Subcutaneous abdominal adipose tissue (tissue), 5 donors: ENCODE results near the gene BCL2.

Source experiments
- H3K27ac ChIP-seq: one replicate; pipeline ENCODE4 v1.7.0; 2013; ENCODE audit warnings: low read depth, mild to moderate bottlenecking, inconsistent platforms, low read length, moderate library complexity
- H3K27me3 ChIP-seq, 5 donors: one replicate each; pipeline ENCODE4 v1.7.0; 2013; ENCODE audit warnings: low read length in 5 of 5, inconsistent platforms in 1 of 5; ENCODE audit not compliant: control insufficient read depth in 5 of 5, insufficient read depth in 4 of 5
- H3K36me3 ChIP-seq, 5 donors: one replicate each; pipeline ENCODE4 v1.7.0; 2013; ENCODE audit warnings: low read length in 5 of 5; ENCODE audit not compliant: control insufficient read depth in 5 of 5, insufficient read depth in 5 of 5
- H3K4me1 ChIP-seq, 5 donors: one replicate each; pipeline ENCODE4 v1.7.0; 2013; ENCODE audit warnings: low read length in 5 of 5, mild to moderate bottlenecking in 3 of 5, moderate library complexity in 1 of 5; ENCODE audit not compliant: control insufficient read depth in 5 of 5, insufficient read depth in 5 of 5
- H3K4me3 ChIP-seq, 5 donors: one replicate each; pipeline ENCODE4 v1.7.0; 2013; ENCODE audit warnings: low read length in 5 of 5, low read depth in 1 of 5
- H3K9ac ChIP-seq, 5 donors: one replicate each; pipeline ENCODE4 v1.7.0; 2013; ENCODE audit warnings: low read length in 5 of 5, mild to moderate bottlenecking in 4 of 5, moderate library complexity in 3 of 5
- H3K9me3 ChIP-seq, 5 donors: one replicate each; pipeline ENCODE4 v1.7.0; 2013; ENCODE audit warnings: low read length in 5 of 5; ENCODE audit not compliant: control insufficient read depth in 5 of 5
- donor health status: healthy.
- donor health status: healthy.
- donor health status: healthy.
- donor health status: healthy.
- donor health status: healthy.

BCL2 gene

DNA sequence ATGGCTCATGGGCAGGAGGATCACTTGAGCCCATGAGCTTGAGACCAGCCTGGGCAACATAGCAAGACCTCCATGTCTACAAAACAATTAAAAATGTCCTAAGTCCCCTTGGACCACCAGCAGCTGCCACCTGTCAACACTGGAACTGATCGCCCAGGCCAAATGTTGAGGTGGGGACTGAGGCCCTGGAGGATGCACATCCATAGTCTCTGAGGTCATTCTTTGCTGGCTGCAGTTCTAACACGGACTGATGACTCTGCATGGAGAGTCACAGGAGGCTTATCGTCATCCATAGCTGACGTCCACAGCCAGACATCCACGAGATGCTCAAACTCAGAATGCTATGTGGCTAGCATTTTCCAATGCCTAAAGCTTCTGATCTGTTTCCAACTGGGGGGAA, 151.3 kb downstream of the BCL2 start:
- H3K9me3 ChIP-seq: no peaks in the 10 kb centered on the region
- no peaks in the 10 kb centered on the region for H3K4me1 ChIP-seq
- peak overlapping the region; percentile 54 for H3K27ac ChIP-seq
- no peaks in the 10 kb centered on the region for H3K27me3 ChIP-seq
- peaks cover 0 to 3% (median 0%) of the 10 kb centered on the region in 5 donors for H3K36me3 ChIP-seq
- no peak overlapping the region for H3K4me3 ChIP-seq
- no peak overlapping the region for H3K9ac ChIP-seq

DNA sequence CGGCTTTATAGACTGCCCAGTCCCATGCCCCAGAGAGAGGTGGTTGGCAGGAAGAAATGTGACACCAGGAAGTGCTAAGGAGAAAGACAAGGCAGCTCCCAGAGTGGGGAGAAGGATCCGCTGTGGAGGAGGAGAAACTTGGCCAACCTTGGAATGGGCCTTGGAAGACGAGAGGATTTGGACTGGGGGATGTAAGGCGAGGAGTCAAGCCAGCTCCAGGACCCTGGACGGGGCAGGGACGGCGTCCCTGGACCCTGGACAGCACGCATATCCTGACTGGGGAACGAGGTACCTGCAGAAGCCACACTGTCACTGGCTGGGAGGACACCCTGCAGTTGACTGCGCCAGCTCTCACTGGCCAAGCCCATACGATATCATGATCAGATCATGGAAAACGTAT, 153.4 kb downstream of the BCL2 start:
- Histone ChIP-seq H3K27ac (no peak overlapping the region), H3K9me3 (no peaks in the 10 kb centered on the region), H3K4me3 (no peak overlapping the region), H3K36me3 (no peaks in the 10 kb centered on the region), H3K27me3 (no peaks in the 10 kb centered on the region), H3K9ac (no peak overlapping the region), H3K4me1 (peaks cover 3 to 17% (median 15%) of the 10 kb centered on the region in 5 donors)

DNA sequence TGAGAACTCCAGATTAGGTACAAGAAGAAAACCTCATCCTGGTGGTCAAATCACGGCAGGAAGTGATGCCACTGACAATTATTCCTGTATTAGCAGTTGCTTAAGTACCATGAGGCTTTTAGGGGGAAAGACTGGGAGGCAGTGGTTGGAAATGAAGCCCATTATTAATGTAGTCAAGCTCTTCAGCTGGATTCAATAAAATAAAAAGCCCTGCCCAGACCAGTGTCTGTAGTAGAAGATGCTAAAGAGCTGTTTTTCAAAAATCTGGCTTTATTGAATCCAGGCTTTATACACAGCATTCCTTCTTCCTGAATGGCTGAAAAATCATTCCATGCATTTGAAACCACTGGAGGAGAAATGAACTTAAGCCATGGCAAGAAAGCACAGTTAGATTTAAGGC, 155.2 kb downstream of the BCL2 start:
- Histone ChIP-seq H3K4me3 (no peak overlapping the region), H3K27me3 (no peaks in the 10 kb centered on the region), H3K27ac (no peak overlapping the region), H3K36me3 (no peaks in the 10 kb centered on the region), H3K4me1 (peaks cover 3 to 24% (median 19%) of the 10 kb centered on the region in 5 donors), H3K9ac (no peak overlapping the region), H3K9me3 (no peaks in the 10 kb centered on the region)

DNA sequence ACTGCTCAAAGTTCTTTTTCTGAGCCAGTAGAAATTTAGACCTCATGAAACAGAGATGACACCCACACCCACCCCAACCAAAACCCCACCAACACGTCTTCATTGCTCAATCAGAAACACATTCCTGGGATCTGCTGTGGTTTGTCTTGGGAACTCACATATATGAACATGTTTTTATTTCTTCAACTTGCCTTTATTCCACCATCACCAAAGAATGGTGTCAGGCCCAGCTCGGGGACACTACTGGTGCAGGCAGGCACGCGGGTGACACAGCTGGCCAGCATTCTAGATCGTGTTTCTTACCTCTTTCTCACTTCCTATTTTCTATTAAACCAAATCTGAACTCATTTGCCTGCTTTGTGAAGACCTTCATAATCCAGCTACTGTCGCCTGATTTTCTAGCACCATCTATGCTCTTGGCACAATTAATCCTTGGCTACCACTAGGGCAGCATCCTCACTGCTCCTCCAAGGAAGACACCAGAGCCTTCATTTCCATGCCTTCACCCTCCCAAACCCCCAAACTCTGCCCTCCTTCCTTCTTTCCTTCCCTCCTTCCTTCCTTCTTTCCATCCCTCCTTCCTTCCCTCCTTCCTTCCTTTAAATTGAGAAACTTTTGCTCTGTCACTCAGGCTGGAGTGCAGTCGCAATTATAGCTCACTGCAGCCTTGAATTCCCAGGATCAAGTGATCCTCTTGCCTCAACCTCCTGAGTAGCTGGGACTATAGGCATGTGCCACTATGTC, 157.1 kb downstream of the BCL2 start:
- Histone ChIP-seq H3K9me3 (no peaks in the 10 kb centered on the region), H3K36me3 (no peaks in the 10 kb centered on the region), H3K27ac (peak overlapping the region; percentile 79), H3K4me1 (peaks cover 3 to 24% (median 19%) of the 10 kb centered on the region in 5 donors), H3K27me3 (no peaks in the 10 kb centered on the region), H3K9ac (no peak overlapping the region), H3K4me3 (no peak overlapping the region)

DNA sequence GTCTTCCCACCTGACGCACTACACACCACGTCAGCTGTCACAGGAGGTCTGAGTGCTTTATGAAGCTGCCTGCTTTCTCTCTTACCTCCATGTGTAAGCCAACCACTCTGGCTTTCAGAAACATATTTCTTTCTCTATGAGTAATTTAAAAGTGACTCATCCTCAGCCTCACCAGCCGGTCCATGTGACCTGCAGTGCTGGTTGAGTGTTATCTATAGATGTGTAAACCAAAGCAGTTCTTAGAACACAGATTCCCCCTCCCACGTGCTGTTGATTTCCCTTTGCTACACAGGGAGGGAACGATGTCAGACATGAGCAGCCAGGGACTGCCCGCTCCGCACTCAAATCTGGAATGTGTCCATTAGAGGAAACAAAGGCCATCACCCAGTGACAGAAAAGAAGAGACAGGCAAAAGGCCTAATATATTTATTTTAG, 157.8 kb downstream of the BCL2 start:
- Histone ChIP-seq H3K27ac (peak overlapping the region; percentile 79), H3K9me3 (no peaks in the 10 kb centered on the region), H3K4me3 (no peak overlapping the region), H3K9ac (peak overlapping the region in 1 of 5 donors; percentile 50), H3K36me3 (no peaks in the 10 kb centered on the region), H3K27me3 (no peaks in the 10 kb centered on the region), H3K4me1 (peaks cover 3 to 24% (median 19%) of the 10 kb centered on the region in 5 donors)

DNA sequence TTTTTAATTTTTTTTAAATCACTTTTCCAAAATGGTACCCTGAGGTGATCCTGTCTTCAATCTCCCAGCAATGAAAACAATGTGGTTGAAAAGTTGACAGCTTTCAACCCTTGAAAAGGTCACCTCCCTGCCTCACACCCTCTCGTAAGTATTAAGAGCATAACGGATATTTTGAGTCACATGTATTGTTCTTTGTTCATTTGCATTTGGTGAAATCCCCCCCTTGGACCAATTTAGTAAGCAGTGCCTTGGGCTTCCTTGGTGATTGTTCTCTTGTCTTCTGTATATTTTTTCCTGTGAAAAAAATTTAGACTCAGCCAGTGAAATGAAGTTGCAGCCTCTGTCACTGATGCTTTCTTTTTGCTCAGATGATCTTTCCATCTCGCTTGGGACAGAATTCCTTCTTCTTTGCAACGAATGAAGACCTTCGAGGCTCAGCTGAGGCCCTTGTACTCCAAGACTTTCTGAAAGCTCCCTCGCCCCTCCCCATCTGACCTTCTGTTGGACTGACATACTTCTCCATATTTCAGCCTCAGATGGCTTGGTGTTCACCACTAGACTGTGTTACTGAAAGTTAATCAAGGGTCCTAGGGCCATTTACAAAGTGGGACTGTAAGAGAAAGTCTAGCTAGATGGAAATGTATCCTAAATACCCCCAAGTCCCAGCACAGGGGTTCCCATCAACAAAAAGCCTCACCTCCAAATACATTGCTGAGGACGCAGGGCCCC, 158.4 kb downstream of the BCL2 start:
- Histone ChIP-seq H3K27me3 (no peaks in the 10 kb centered on the region), H3K27ac (peak overlapping the region; percentile 79), H3K4me1 (peaks cover 3 to 24% (median 20%) of the 10 kb centered on the region in 5 donors), H3K9me3 (no peaks in the 10 kb centered on the region), H3K9ac (peak overlapping the region in 1 of 5 donors; percentile 50), H3K4me3 (no peak overlapping the region), H3K36me3 (no peaks in the 10 kb centered on the region)

DNA sequence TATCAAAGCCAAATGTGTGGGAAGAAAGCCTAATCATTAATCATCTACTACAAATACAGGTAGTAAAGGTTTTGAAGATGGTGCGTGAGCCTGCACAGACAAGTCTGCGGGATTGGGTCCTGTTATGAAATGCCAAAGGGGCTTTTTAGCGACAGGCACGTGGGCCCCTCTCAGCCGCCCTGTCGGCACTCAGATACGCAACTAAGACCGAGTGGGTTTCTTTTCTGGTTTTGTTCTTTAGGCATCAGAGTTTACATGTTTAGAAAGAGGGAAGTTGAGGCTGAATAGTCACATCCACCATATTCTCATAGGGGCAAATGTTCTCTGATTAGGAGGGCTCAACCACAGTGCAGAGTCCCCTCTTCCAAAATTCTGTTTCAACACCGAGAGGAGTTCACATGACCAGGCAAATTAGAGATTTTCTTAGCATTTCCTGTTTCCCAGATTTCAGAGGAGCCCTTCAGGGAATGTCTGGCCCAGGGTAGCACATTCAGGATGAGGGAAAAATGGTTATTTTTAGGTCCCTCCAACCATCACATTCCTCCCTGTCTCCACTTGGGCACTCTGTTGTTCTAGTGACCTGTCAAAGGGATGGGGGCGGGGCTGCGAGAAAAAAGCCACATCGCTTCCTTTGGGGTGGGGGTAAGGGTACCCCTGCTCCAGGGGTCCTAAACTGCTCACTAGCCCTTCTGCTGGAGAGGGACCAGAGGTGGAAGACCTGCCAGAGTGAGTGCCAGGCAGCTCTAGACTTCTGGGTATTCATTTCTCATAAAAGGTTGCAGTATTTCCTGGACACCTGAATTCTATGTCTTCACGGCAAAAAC, 159.2 kb downstream of the BCL2 start:
- Histone ChIP-seq H3K4me1 (peaks cover 3 to 31% (median 26%) of the 10 kb centered on the region in 5 donors), H3K27ac (peak overlapping the region; percentile 79), H3K9ac (no peak overlapping the region), H3K9me3 (no peaks in the 10 kb centered on the region), H3K27me3 (no peaks in the 10 kb centered on the region), H3K36me3 (no peaks in the 10 kb centered on the region), H3K4me3 (no peak overlapping the region)

DNA sequence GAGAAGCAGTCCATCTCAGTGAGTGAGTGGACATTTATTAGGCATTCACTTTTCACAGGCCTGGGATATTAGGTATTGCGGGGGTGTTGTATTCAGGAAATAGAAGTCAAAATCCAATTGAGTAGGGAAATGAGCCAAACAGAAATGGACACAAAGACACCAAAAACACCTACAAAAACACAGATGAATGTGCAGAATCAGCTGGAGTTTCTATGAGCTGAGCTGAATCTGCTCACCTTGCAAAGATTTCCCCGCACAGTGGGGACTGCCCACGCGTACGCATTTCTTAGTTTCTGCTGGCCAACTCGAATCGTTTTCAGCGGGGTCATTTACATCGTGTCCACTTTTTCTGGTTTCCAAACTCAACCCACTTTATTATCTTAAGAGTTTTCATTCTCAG, 160.0 kb downstream of the BCL2 start:
- Histone ChIP-seq H3K4me1 (peaks cover 3 to 37% (median 31%) of the 10 kb centered on the region in 5 donors), H3K4me3 (no peak overlapping the region)

DNA sequence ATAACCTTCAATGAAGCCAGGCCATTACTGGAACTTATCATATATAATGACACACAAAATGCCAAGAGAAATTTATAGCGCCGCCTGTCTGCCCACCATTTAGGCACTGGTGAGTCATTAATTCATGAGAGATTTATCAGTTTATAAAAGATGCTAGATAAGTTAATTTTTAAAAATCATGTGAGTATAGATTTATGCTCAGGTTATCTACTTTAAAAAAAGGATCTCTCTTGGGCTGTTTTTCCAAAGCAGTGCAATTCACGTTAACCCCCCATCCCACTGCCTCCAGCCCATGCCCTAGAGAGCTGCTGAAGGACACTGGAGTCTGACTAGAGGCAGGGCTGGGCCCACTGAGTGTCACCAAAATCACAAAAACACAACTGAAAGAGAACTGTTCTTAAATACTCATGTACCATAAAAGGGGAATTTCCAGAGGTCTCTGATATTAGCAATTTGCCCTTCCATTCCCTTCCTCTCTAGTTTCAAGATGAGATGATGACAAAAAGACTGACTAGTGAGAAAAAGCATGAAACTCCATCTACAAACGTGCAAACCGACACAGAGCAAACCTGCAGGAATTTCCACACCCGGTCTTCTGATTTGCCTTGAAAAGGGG, 160.8 kb downstream of the BCL2 start:
- H3K36me3 ChIP-seq: no peaks in the 10 kb centered on the region
- H3K27ac ChIP-seq: no peak overlapping the region
- H3K9me3 ChIP-seq: no peaks in the 10 kb centered on the region
- H3K4me1 ChIP-seq: peaks cover 3 to 37% (median 31%) of the 10 kb centered on the region in 5 donors
- H3K9ac ChIP-seq: no peak overlapping the region
- H3K4me3 ChIP-seq: no peak overlapping the region
- no peaks in the 10 kb centered on the region for H3K27me3 ChIP-seq

More for the DNA sequence above, 160.0 kb downstream of the BCL2 start:
- Histone ChIP-seq H3K9me3 (no peaks in the 10 kb centered on the region), H3K36me3 (no peaks in the 10 kb centered on the region), H3K9ac (no peak overlapping the region), H3K27me3 (no peaks in the 10 kb centered on the region), H3K27ac (no peak overlapping the region)
